PC-9 (cell line): Measurements from ENCODE around the gene SEZ6L.

Experiments used
- EZH2 ChIP-seq: fragments of 200-600 bp; sonication (generic); IDR thresholded peaks from 2 replicates; pipeline ENCODE4 v1.8.0; 2017; ENCODE audit warnings: antibody characterized with exemption, low read depth
- TF ChIP-seq, protein P1 (sequence below): fragments of 200-600 bp; sonication (generic); conservative IDR thresholded peaks from 2 replicates; pipeline ENCODE4 v1.6.1; 2017; ENCODE audit warnings: mixed run types, antibody characterized with exemption, mild to moderate bottlenecking, moderate library complexity

DNA sequence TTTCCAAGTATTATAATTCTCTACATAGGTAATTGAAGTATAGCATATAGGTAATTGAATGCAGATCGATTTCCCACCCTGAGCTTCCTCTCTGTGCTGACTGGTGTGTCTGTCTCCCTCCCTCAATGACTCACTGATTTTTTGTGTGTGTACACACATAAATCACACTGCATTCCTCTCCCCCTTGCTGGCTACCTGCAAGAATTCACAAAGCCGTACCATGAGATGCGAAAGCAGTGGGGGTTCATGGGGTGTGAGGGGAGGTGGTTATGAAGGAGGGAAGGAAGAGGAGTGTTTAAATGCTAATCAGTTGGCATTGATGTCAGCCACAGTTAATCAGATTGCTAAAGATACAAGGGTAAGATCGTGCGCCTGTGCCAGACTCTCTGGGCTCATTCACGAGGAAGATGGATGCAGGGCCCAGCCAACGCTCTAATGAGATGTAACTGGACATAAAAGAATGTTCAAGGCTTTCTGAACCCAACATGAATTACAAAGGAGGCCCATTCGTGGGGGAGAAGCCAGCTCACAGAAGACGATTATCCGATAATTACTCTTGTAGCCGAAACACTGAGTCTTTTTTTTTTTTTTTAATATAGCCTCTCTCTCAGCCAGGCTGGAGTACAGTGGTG lies 107.4 kb downstream of the SEZ6L start:
- no peak for TF ChIP-seq EZH2
- TF ChIP-seq, protein P1, sequence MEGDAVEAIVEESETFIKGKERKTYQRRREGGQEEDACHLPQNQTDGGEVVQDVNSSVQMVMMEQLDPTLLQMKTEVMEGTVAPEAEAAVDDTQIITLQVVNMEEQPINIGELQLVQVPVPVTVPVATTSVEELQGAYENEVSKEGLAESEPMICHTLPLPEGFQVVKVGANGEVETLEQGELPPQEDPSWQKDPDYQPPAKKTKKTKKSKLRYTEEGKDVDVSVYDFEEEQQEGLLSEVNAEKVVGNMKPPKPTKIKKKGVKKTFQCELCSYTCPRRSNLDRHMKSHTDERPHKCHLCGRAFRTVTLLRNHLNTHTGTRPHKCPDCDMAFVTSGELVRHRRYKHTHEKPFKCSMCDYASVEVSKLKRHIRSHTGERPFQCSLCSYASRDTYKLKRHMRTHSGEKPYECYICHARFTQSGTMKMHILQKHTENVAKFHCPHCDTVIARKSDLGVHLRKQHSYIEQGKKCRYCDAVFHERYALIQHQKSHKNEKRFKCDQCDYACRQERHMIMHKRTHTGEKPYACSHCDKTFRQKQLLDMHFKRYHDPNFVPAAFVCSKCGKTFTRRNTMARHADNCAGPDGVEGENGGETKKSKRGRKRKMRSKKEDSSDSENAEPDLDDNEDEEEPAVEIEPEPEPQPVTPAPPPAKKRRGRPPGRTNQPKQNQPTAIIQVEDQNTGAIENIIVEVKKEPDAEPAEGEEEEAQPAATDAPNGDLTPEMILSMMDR = no peak
